ENCODE results near the gene CHIC1.
"Not testable (repeated sequence)": the region's sequence is repeated elsewhere in the genome, so short reads cannot be mapped to it uniquely, and the experiment has no call there.

Gene CHIC1

DNA sequence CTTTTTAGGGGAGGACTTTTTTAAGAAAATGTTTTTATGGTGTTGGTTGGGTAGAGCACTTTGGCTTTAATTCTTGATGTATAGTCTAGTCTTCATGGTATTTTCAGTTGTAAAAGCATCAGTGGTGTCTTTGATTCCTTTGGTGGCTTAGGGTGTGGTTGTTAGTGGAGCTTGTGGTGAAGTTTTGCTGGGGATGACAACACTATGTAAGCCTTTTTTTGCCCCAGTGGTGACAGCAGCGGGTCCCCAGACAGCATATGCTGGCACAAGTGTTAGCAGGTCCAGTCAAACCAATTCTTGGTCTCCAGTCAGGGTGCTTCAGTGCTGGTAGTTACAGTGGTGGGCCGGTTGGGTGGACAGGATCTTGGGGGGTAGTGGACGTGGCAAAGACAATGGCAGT, 52.0 kb downstream of the CHIC1 start:
- Histone ChIP-seq H3K9me3 (ENCODE audit: control insufficient read depth, insufficient read depth, low read length) (no peaks in the 10 kb centered on the region), H3K36me3 (ENCODE audit: control insufficient read depth, insufficient read depth, low read length) (no peaks in the 10 kb centered on the region), H3K27me3 (ENCODE audit: control insufficient read depth, insufficient read depth, low read length) (no peaks in the 10 kb centered on the region), H3K4me1 (ENCODE audit: control insufficient read depth, insufficient read depth, low read length) (no peaks in the 10 kb centered on the region), H3K9ac (ENCODE audit: low read depth, low read length) (no peak overlapping the region), H3K4me3 (ENCODE audit: low read depth, low read length) (no peak overlapping the region)

DNA sequence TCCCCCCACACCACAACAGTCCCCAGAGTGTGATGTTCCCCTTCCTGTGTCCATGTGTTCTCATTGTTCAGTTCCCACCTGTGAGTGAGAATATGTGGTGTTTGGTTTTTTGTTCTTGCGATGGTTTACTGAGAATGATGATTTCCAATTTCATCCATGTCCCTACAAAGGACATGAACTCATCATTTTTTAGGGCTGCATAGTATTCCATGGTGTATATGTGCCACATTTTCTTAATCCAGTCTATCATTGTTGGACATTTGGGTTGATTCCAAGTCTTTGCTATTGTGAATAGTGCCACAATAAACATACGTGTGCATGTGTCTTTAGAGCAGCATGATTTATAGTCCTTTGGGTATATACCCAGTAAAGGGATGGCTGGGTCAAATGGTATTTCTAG, 78.7 kb downstream of the CHIC1 start:
- H3K36me3 ChIP-seq (ENCODE audit: control insufficient read depth, insufficient read depth, low read length); H3K9me3 ChIP-seq (ENCODE audit: control insufficient read depth, insufficient read depth, low read length); H3K4me1 ChIP-seq (ENCODE audit: control insufficient read depth, insufficient read depth, low read length): not testable (repeated sequence)

DNA sequence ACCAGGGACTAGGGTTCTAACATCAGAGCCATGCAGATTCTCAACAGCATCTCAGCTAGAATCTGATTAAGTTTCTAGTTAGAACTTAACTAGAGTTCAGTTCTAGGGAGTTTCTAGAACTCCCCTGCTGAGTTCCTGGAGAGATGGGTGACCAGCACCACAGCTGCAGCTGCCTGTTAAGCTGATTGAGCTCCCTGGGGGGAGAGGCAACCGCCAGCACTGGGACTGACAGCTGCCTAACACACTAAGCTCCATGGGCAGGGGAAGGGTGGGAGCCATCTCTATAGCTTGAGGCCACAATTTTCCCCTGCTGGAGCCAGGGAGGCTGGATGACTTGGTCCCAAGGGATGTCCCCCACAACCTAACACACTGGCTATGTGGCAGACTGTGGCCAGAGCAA, 84.2 kb downstream of the CHIC1 start:
- Histone ChIP-seq H3K4me3 (ENCODE audit: low read depth, low read length) (no peak overlapping the region), H3K4me1 (ENCODE audit: control insufficient read depth, insufficient read depth, low read length) (no peaks in the 10 kb centered on the region), H3K36me3 (ENCODE audit: control insufficient read depth, insufficient read depth, low read length) (no peaks in the 10 kb centered on the region), H3K9ac (ENCODE audit: low read depth, low read length) (no peak overlapping the region), H3K9me3 (ENCODE audit: control insufficient read depth, insufficient read depth, low read length) (peaks cover 11% of the 10 kb centered on the region), H3K27me3 (ENCODE audit: control insufficient read depth, insufficient read depth, low read length) (no peaks in the 10 kb centered on the region)

More for the DNA sequence above, 78.7 kb downstream of the CHIC1 start:
- H3K9ac ChIP-seq (ENCODE audit: low read depth, low read length); H3K27me3 ChIP-seq (ENCODE audit: control insufficient read depth, insufficient read depth, low read length); H3K4me3 ChIP-seq (ENCODE audit: low read depth, low read length): not testable (repeated sequence)

DNA sequence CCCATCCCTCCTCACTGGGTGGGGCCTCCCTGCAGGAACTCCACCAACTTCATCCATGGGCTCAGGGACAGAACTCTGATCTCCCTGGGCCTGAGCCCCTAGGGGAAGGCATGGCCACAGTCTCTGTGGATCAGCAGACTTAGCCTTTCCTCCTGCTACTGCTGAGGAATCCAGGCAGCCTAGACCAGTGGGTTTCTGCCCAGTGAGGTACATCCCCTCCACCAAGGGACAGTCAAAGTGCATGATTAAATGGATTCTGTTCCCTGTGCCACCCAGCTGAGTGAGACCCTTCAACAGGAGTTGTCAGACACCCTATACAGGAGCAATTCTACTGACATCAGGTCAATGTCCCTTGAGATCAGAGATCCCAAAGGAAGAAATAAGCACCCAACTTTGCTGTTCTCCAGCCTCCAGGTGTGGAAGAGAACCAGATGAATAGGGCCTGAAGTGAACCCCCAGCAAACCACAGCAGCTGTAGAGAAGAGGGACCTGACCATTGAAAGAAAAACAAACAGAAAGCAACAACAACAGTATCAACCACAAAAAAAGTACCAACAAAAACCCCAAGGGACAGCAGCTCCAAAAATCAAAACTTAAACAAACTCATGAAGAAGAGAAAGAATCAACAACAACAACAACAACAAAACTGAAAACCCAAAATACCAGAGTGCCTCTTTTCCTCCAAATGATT, 84.8 kb downstream of the CHIC1 start:
- H3K9me3 ChIP-seq (ENCODE audit: control insufficient read depth, insufficient read depth, low read length): peaks cover 11% of the 10 kb centered on the region
- H3K36me3 ChIP-seq (ENCODE audit: control insufficient read depth, insufficient read depth, low read length): no peaks in the 10 kb centered on the region
- H3K9ac ChIP-seq (ENCODE audit: low read depth, low read length): no peak overlapping the region
- no peak overlapping the region for H3K4me3 ChIP-seq (ENCODE audit: low read depth, low read length)
- no peaks in the 10 kb centered on the region for H3K4me1 ChIP-seq (ENCODE audit: control insufficient read depth, insufficient read depth, low read length)
- no peaks in the 10 kb centered on the region for H3K27me3 ChIP-seq (ENCODE audit: control insufficient read depth, insufficient read depth, low read length)

DNA sequence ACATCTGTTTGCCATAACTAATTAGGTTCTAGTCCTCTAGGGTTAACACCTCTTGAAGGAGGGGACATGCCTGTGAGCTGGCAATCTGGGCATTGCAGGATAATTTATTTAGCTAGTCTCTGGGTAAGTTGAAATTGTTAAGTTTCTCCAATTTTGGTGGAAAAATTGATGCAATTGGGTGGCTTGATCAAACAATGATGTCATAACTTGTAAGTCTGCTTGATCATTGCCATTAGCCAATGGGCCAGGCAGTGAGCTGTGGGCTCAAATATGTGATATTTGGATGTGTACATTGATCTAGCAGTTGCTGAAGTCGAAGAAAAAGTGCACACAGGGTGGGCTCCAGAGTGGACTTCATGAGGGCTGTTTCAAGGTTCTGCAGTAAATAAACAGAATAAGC, 98.3 kb downstream of the CHIC1 start:
- H3K27me3 ChIP-seq (ENCODE audit: control insufficient read depth, insufficient read depth, low read length); H3K4me1 ChIP-seq (ENCODE audit: control insufficient read depth, insufficient read depth, low read length); H3K9ac ChIP-seq (ENCODE audit: low read depth, low read length); H3K9me3 ChIP-seq (ENCODE audit: control insufficient read depth, insufficient read depth, low read length); H3K36me3 ChIP-seq (ENCODE audit: control insufficient read depth, insufficient read depth, low read length); H3K4me3 ChIP-seq (ENCODE audit: low read depth, low read length): not testable (repeated sequence)

DNA sequence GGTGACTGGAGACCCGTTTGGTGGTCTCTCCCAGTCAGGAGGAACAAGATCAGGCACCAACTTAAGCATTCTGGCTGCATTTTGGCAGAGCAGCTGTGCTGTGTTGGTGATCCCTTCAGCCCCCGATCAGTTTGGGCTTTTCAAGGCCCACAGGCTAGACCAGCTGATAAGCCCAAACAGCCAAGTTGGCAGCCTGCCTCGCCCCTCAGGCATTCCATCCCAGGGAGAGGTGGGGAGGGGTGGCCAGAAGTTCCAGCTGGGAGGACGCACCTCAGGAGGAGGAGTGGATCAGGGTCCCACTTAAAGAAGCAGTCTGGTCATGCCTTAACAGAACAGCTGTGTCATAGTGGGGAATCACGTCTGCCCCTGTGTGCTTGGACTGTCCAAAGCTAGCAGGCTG, 105.8 kb downstream of the CHIC1 start:
- no peaks in the 10 kb centered on the region for H3K27me3 ChIP-seq (ENCODE audit: control insufficient read depth, insufficient read depth, low read length)
- H3K9ac ChIP-seq (ENCODE audit: low read depth, low read length): no peak overlapping the region
- H3K4me3 ChIP-seq (ENCODE audit: low read depth, low read length): no peak overlapping the region
- H3K4me1 ChIP-seq (ENCODE audit: control insufficient read depth, insufficient read depth, low read length): no peaks in the 10 kb centered on the region
- H3K9me3 ChIP-seq (ENCODE audit: control insufficient read depth, insufficient read depth, low read length): peaks cover 4% of the 10 kb centered on the region
- peaks cover 3% of the 10 kb centered on the region for H3K36me3 ChIP-seq (ENCODE audit: control insufficient read depth, insufficient read depth, low read length)

DNA sequence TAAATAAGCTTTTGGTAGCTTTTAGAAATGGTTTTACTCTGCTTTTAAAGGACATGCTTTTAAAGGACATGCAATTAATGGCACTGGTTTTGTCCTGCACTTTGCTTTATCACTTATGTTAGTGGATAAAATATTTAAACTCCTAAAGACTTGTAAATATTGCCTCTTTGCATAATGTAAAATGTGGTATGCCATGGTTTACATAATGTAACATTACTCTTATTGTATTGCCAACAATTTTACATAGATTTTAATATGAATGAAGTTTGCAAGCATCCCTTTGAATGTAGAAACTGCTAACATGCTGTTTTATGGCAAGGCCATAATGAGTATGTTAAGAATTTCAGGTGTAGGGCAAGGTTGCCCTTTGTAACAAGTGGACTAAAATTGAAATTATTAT, 118.4 kb downstream of the CHIC1 start:
- no peak overlapping the region for H3K9ac ChIP-seq (ENCODE audit: low read depth, low read length)
- H3K27me3 ChIP-seq (ENCODE audit: control insufficient read depth, insufficient read depth, low read length): no peaks in the 10 kb centered on the region
- peaks cover 15% of the 10 kb centered on the region for H3K4me1 ChIP-seq (ENCODE audit: control insufficient read depth, insufficient read depth, low read length)
- H3K36me3 ChIP-seq (ENCODE audit: control insufficient read depth, insufficient read depth, low read length): no peaks in the 10 kb centered on the region
- peaks cover 4% of the 10 kb centered on the region for H3K9me3 ChIP-seq (ENCODE audit: control insufficient read depth, insufficient read depth, low read length)
- H3K4me3 ChIP-seq (ENCODE audit: low read depth, low read length): no peak overlapping the region

DNA sequence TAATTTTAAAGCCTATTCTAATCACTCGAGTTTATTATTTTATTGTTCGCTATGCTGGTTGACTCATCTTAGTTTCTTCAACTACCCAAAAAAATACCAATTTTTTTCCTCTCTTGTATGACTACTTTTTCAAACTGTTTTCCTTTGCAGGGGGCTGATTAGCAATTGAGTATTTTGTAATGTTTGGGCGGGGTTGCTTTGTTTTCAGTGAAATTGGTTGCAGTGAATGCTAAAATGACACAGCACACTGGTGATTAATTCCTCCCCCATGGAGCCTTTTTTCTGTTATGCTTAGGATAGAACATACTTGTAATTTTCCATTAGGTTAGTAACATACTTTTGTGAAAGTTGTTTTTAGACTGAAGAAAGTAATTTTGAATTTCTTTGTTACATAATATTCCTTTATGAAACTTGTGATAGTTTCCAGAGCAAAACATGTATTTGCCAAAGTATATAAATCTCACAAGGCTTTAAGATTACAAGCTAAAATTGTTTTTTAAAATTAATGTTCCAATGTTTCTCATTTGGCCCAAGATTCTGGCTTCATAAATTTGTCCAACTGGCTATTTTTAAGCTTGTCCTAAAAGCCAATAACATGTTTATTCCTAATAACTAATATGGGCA, 120.4 kb downstream of the CHIC1 start:
- Histone ChIP-seq H3K27me3 (ENCODE audit: control insufficient read depth, insufficient read depth, low read length) (no peaks in the 10 kb centered on the region), H3K9ac (ENCODE audit: low read depth, low read length) (no peak overlapping the region), H3K4me1 (ENCODE audit: control insufficient read depth, insufficient read depth, low read length) (peaks cover 15% of the 10 kb centered on the region), H3K9me3 (ENCODE audit: control insufficient read depth, insufficient read depth, low read length) (peaks cover 4% of the 10 kb centered on the region), H3K36me3 (ENCODE audit: control insufficient read depth, insufficient read depth, low read length) (no peaks in the 10 kb centered on the region), H3K4me3 (ENCODE audit: low read depth, low read length) (no peak overlapping the region)

DNA sequence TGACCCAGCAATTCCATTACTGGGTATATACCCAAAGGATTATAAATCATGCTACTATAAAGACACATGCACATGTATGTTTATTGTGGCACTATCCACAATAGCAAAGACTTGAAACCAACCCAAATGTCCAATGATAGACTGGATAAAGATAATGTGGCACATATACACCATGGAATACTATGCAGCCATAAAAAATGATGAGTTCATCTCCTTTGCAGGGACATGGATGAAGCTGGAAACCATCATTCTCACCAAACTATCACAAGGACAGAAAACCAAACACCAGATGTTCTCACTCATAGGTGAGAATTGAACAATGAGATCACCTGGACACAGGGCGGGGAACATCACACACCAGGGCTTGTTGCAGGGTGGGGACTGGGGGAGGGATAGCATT, 144.0 kb downstream of the CHIC1 start:
- not testable (repeated sequence) for H3K4me3 ChIP-seq (ENCODE audit: low read depth, low read length); H3K4me1 ChIP-seq (ENCODE audit: control insufficient read depth, insufficient read depth, low read length); H3K9me3 ChIP-seq (ENCODE audit: control insufficient read depth, insufficient read depth, low read length); H3K27me3 ChIP-seq (ENCODE audit: control insufficient read depth, insufficient read depth, low read length); H3K9ac ChIP-seq (ENCODE audit: low read depth, low read length); H3K36me3 ChIP-seq (ENCODE audit: control insufficient read depth, insufficient read depth, low read length)

DNA sequence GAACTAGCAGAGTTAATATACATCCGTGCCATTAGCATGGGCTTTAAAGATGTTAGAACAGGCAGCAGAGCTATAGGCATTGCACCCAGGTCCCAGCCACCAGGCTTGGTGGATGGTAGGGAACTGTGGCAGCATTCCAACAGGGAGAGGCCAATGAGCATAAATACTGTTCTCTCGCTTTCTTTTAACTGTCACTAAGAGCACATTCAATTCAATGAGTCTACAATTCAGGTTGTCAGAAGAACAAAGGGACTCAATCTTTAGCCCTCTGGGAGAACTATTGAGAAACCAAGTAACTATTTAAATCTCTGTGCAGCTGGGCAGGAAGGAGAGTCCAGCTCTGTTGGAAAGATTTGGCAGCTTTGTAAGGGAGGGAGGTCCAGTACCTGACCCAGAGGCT, 165.6 kb downstream of the CHIC1 start:
- no peak overlapping the region for H3K4me3 ChIP-seq (ENCODE audit: low read depth, low read length)
- no peaks in the 10 kb centered on the region for H3K9me3 ChIP-seq (ENCODE audit: control insufficient read depth, insufficient read depth, low read length)
- H3K27me3 ChIP-seq (ENCODE audit: control insufficient read depth, insufficient read depth, low read length): no peaks in the 10 kb centered on the region
- H3K4me1 ChIP-seq (ENCODE audit: control insufficient read depth, insufficient read depth, low read length): peaks cover 4% of the 10 kb centered on the region
- no peak overlapping the region for H3K9ac ChIP-seq (ENCODE audit: low read depth, low read length)
- H3K36me3 ChIP-seq (ENCODE audit: control insufficient read depth, insufficient read depth, low read length): no peaks in the 10 kb centered on the region

Measured in iPS-15b (cell line).